NCI-H748 (cell line): Measurements from ENCODE around the gene SGCD.

ENCODE experiments used
- DNase-seq: peaks from one replicate; lab custom pipeline; 2025; ENCODE audit not compliant: unreplicated experiment; lab: John Stamatoyannopoulos, UW

Gene SGCD

DNA sequence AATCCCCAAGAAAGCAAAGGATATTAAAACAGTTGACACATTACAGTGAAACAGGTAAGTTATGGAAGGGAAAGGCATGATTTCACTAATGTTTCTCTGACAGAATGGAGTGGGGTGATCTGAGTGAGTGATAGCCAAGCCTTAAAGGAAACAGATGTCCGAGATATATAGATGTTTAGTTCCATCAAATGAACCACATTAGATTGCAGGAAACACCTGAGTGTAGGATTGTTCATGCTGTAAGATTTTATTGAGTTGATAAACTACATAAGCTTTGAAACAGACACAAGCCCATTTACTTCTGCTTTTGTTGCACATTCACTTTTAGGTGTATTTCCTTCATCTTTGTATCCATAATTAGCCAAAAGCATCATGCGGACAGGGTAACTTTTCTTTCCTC lies 356.0 kb downstream of the SGCD start:
- no peak for DNase-seq

GRCh38 chr5:156683509-156683908 lies 356.5 kb downstream of the SGCD start:
- DNase-seq = no peak

GRCh38 chr5:156684216-156684615 lies 357.3 kb downstream of the SGCD start:
- no peak for DNase-seq

GRCh38 chr5:156685481-156685880 lies 358.5 kb downstream of the SGCD start:
- no peak for DNase-seq

DNA sequence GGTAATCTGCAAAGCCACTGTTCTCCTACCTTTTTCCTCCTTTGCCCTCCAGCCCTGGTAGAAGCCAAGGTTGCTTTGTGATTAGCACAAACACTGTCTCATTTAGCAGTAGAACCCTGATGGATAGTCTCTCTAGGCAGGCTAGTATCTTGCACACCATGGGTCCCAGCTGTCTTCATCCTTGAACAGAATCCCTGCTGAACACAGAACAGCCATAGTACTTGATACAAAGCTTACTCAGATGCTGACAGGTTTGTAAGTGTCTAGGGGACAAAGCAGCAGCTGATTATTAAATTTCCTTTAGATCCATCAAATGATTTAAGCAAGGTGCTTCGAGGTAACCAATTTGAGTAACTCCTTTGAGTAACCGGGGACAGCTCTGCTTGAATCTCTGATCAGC lies 359.4 kb downstream of the SGCD start:
- DNase-seq = no peak

DNA sequence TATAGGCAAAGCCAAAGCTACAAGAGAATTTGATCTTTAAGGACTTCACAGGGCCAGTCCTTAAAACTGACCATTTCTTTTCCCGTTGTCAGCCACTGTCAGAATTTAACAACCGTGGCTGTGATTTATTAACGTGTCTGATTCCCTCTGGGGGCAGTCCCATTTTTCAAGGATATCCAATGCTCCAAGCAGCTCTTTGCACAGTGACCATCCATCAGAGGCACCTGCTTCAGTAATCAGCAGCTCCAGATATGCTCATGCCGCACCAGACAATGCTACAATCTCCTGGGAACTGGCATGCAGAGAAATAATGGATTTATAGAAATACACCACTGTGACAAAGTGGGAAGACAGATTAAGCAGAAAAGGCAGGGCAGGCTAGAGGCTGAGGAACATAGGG lies 359.8 kb downstream of the SGCD start:
- DNase-seq = no peak

DNA sequence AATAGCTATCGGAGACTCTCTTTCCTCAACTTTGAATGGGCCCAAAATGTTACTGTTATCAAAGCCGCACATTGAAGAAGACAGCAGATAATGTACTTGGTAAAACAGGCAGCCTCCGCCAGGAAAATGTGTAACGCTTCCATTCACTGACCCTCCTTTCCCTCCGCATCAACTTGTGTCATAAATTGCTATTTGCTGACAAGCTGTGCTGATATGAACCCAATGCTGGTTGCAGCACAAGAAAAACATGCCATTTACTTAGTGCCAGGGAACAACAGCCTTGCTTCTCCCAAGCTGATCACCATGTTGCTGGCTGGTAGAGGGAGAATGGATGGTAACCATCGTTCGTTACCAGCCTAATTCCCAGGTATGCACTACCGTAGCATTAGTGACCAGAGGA lies 360.6 kb downstream of the SGCD start:
- DNase-seq = no peak

GRCh38 chr5:156691572-156691971 lies 364.6 kb downstream of the SGCD start:
- DNase-seq = no peak

- no peak for DNase-seq
Observed at GRCh38 chr5:156693113-156693512, 366.1 kb downstream of the SGCD start.

DNA sequence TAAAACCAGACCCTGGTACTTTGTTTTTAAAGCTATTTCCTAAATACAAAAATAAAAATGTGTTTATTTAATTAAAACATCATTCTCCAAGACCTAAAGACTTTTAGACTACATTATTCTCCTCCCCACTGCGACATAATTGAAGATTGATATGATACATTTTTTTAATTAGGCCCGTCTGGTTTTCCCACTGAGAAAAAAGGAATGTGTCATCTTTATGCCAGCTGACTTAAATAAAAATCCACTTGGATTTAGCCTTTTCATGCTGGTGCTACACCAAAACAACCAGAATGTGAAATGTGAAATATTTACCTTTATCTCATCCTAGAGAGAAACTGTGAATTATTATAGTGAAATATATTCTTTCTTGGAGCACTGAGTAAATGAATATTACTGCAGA lies 367.6 kb downstream of the SGCD start:
- no peak for DNase-seq

GRCh38 chr5:156695774-156696173 lies 368.8 kb downstream of the SGCD start:
- no peak for DNase-seq

DNA sequence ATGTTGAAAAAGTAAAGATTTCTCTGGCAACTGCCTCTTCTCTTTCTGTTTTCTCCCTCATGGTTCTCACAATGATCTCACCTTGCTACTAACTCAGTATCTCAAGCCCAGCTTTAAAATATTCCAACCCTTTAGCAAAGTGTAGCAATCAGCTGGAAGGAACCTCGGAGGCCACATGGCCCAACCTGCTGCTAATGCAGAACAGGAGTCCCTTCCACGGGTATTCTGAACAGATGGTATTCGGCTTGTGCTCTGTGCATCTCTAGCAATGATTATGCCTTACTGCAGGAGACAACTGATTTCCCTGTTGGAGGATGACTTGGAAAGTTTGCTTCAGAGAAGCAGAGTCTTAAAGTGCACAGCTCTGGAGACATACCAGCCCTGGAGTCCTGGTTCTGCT lies 371.4 kb downstream of the SGCD start:
- DNase-seq = no peak

GRCh38 chr5:156699147-156699546 lies 372.2 kb downstream of the SGCD start:
- DNase-seq = no peak

GRCh38 chr5:156704139-156704538 lies 377.2 kb downstream of the SGCD start:
- DNase-seq = no peak

DNA sequence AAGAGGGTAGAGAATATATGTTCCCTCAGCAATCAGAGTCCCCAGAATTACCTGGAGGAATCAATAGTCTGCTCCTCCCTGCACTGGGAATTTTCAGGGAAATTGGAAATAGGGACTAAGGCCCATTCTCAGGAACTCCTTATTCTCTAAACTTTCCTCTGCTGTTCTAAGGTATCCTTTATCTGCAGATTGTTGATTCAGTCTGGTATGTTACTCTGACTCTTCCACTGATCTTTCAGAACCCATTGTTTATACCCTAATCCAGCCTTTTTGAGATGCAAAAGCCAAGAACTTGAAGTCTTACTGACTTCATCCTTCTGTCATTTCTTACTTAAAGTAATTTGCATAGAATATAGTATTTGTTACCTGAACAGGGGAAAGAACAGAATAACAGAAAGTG lies 379.7 kb downstream of the SGCD start:
- no peak for DNase-seq

GRCh38 chr5:156707750-156708149 lies 380.8 kb downstream of the SGCD start:
- no peak for DNase-seq

GRCh38 chr5:156715287-156715686 lies 388.3 kb downstream of the SGCD start:
- no peak for DNase-seq

DNA sequence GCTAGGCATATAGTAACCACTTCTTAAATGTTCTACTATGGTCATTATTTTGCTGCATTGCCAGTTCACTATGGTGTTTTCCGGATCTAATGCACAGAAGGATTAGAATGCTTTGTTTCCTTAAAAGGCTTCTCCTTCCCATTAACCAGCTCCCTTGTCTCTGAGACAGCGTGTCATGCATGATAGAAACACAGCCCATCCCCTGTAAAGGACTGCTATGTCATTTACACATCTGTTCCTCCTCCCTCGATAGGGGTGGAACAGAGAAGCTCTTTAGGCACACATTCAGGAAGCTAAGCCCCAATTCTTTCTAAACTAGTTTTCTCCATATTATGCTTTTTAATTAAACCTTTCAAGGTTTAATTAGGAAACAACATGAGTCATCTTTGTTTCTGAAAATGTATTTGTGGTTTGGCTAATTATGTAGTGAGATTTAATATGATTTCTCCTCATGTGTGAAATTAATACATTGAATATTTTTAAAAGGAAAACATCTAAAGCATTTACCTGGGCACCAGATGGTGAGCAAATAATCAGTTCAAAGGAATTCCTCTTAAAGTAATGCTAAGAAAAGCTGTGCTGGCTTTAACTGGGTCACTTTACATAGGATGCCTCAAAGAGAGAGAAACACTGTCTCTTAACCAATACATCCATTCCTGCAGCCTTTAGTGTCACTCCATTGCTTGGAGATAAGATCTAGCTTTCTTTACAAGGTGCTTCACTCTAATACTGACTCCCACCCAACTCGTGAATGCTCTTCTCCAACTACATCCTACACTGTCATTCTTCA lies 389.8 kb downstream of the SGCD start:
- no peak for DNase-seq

GRCh38 chr5:156718985-156719384 lies 392.0 kb downstream of the SGCD start:
- no peak for DNase-seq

GRCh38 chr5:156722358-156722757 lies 395.4 kb downstream of the SGCD start:
- no peak for DNase-seq

GRCh38 chr5:156735477-156735876 lies 408.5 kb downstream of the SGCD start:
- no peak for DNase-seq

DNA sequence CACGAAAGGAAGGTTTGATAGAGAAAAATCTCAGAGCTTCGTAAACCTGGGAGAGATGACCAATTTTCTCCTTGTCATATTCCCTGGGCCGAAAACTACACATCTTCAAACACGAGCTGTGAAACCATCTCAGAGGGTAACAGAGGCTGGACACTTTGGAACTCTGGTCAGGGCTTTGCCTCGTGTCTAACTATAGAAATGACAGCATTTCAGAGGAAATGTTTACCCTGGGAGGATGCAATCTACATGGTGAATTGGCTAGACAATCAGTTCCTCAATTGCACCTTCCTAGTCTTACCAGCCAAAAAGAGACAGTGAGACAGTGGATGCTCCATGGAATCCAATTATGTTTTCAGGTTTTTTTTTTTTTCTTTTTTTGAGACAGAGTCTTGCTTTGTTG lies 414.6 kb downstream of the SGCD start:
- DNase-seq = no peak

DNA sequence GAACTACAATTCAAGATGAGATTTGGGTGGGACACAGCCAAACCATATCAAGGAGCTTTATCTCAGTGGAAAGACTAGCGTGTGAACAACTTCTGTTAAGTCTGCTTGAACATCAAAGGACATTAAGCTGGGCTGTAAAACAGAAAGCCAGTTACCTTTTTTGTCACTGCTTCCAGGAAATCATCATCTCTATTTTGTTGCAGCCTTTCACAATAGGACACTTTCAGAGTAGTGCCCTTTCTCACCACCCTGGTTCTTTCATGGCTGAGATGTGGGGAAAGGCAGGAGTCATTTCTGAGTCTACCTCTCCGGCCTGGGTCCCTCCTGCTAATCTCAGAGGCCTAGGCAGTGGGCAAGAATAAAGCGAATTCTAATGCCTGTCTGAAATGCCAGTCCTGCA lies 426.9 kb downstream of the SGCD start:
- no peak for DNase-seq
